Ascending aorta (tissue), 2 donors: ENCODE measurements around the gene IGLL5. TPM values are rescaled to one million over a fixed set of nuclear protein-coding genes. Genes with fewer than 3 reads are reported as not detected.

Experiments
- DNase-seq, 2 donors: peaks; one replicate each; pipeline ENCODE4 v3.0.0-alpha.2; 2019; ENCODE audit warnings: low spot score in 2 of 2
- H3K27ac ChIP-seq, 2 donors: fragments of 200-600 bp; sonication (generic); one replicate each; pipeline ENCODE4 v1.5.1; 2016 to 2017; ENCODE audit warnings: mild to moderate bottlenecking in 1 of 2
- H3K27me3 ChIP-seq: fragments of 200-600 bp; sonication (generic); one replicate; pipeline ENCODE4 v1.5.1; 2017
- H3K36me3 ChIP-seq, 2 donors: fragments of 200-600 bp; sonication (generic); one replicate each; pipeline ENCODE4 v1.5.1; 2016
- H3K4me1 ChIP-seq, 2 donors: fragments of 200-600 bp; sonication (generic); one replicate each; pipeline ENCODE4 v1.5.1; 2016 to 2017; ENCODE audit warnings: mild to moderate bottlenecking in 1 of 2
- H3K4me3 ChIP-seq, 2 donors: fragments of 200-600 bp; sonication (generic); one replicate each; pipeline ENCODE4 v1.5.1; 2016 to 2017; ENCODE audit warnings: mild to moderate bottlenecking in 1 of 2
- H3K9me3 ChIP-seq, 2 donors: fragments of 200-600 bp; sonication (generic); one replicate each; pipeline ENCODE4 v1.5.1; 2016
- intact Hi-C: fragments of 100-400 bp; cut with DNase I; formaldehyde crosslinking; loops from one replicate; pipeline ENCODE4 v1.15.1; 2023
- total RNA-seq: library from RNA; depleted of rRNA; stranded (reverse); fragments of >200 nt; gene quantifications from one replicate; pipeline ENCODE4 v1.1.0, GENCODE V29; 2016
- TF ChIP-seq, protein P1 (sequence below), 3 experiments: fragments of 200-600 bp in 2 of 3; fragments of 450-650 bp in 1 of 3; sonication (generic) in 2 of 3; IDR thresholded peaks; one replicate each; pipeline ENCODE4 v1.5.1; 2016 to 2019; ENCODE audit warnings: antibody characterized with exemption in 3 of 3, mild to moderate bottlenecking in 1 of 3, moderate library complexity in 1 of 3

Gene IGLL5
- total RNA-seq, 1 donor from 2014 or later, result 2.3 TPM

GRCh38 chr22:22907551-22908494 is 20.2 kb downstream of the IGLL5 start:
- no peak overlapping the region for H3K27ac ChIP-seq
- H3K9me3 ChIP-seq, result no peaks in the 10 kb centered on the region
- no peaks in the 10 kb centered on the region for H3K27me3 ChIP-seq
- TF ChIP-seq, protein P1, sequence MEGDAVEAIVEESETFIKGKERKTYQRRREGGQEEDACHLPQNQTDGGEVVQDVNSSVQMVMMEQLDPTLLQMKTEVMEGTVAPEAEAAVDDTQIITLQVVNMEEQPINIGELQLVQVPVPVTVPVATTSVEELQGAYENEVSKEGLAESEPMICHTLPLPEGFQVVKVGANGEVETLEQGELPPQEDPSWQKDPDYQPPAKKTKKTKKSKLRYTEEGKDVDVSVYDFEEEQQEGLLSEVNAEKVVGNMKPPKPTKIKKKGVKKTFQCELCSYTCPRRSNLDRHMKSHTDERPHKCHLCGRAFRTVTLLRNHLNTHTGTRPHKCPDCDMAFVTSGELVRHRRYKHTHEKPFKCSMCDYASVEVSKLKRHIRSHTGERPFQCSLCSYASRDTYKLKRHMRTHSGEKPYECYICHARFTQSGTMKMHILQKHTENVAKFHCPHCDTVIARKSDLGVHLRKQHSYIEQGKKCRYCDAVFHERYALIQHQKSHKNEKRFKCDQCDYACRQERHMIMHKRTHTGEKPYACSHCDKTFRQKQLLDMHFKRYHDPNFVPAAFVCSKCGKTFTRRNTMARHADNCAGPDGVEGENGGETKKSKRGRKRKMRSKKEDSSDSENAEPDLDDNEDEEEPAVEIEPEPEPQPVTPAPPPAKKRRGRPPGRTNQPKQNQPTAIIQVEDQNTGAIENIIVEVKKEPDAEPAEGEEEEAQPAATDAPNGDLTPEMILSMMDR (IDR thresholded peaks at IDR 0.05), result no peak
- intact Hi-C loops, result no loop called here
- no peak overlapping the region for H3K4me3 ChIP-seq
- DNase-seq, result no peak
- no peaks in the 10 kb centered on the region for H3K4me1 ChIP-seq
- H3K36me3 ChIP-seq, result no peaks in the 10 kb centered on the region

GRCh38 chr22:22908495-22908861 is 20.9 kb downstream of the IGLL5 start:
- intact Hi-C loops, result no loop called here
- TF ChIP-seq, protein P1 (IDR thresholded peaks at IDR 0.05), result no peak
- Histone ChIP-seq H3K27me3 (no peaks in the 10 kb centered on the region), H3K36me3 (no peaks in the 10 kb centered on the region), H3K9me3 (no peaks in the 10 kb centered on the region), H3K4me1 (no peaks in the 10 kb centered on the region), H3K4me3 (no peak overlapping the region), H3K27ac (no peak overlapping the region)
- no peak for DNase-seq

GRCh38 chr22:22908941-22909604 is 21.5 kb downstream of the IGLL5 start:
- intact Hi-C loops, result no loop called here
- TF ChIP-seq, protein P1 (IDR thresholded peaks at IDR 0.05), result no peak
- Histone ChIP-seq H3K36me3 (no peaks in the 10 kb centered on the region), H3K27ac (no peak overlapping the region), H3K9me3 (no peaks in the 10 kb centered on the region), H3K27me3 (no peaks in the 10 kb centered on the region), H3K4me1 (no peaks in the 10 kb centered on the region), H3K4me3 (no peak overlapping the region)
- no peak for DNase-seq

DNA sequence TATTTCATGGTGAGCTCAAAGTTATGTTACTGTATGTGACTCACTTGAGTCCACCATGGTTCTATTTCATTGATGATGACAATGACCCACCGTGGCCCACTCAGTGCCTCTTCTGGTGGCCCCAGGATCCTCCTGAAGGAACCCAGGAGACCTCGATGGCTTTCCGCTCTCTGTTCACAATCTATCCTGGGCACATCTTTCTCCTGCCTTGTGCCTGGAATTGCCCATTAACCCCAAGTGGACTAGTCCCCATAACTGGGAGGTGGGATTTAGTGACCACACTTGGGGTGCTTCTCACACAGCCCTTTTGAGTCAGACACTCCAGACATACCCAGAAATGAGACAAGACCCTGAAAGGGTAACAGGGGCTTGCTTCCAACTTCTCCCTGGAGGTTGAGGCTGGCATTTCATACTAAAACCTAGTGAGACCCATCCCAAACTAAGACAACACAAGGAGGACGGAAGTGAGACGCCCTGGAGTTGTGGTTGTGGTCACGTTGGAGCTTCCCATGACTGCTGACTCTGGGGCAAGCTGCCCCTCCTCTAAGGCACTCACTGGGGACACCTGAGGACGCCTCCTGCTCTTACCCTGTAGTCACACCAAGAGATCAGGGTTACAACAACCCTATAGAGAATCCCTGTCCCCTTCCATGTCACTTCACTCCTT is 22.1 kb downstream of the IGLL5 start:
- no peaks in the 10 kb centered on the region for H3K36me3 ChIP-seq
- no peaks in the 10 kb centered on the region for H3K27me3 ChIP-seq
- no peaks in the 10 kb centered on the region for H3K9me3 ChIP-seq
- intact Hi-C loops, result no loop called here
- no peak for DNase-seq
- no peak overlapping the region for H3K4me3 ChIP-seq
- TF ChIP-seq, protein P1 (IDR thresholded peaks at IDR 0.05), result no peak
- H3K4me1 ChIP-seq, result no peaks in the 10 kb centered on the region
- no peak overlapping the region for H3K27ac ChIP-seq

DNA sequence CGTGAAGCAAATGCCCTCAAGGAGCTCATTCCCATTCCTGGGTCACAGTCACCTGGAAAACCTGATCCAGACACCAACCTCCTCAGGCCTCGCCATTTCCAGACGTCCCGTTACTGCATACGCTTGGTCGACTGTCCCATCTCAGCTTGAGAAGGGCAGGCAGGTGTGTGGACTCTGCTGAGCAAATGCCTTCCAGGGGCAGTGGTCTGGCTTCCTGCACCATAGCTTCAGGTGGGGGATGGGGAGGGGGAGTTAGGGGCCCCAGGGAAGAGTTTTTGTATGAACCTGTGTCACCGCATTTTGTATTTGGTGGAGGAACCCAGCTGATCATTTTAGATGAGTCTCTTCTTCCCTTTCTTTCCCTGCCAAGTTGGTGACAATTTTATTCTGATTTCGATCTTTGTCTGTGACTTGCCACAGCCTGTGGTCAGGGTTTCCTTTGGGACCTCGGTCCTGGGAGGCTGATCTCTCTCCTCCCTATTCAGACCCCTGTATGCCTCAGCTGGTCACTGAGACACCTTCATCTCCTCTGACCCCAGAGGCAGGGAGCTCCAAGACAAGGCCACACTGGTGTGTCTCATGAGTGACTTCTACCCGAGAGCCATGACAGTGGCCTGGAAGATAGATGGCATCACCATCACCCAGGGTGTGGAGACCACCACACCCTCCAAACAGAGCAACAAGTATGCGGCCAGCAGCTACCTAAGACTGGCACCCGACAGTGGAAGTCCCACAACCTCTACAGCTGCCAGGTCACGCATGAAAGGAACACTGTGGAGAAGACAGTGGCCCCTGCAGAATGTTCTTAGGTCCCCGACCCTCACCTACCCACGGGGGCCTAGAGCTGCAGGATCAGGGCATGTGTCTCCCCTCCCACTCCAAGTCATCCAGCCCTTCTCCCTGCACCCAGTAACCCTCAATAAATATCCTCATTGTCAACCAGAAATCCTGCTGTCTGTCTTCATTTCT is 22.9 kb downstream of the IGLL5 start:
- intact Hi-C loops, result no loop called here
- H3K4me1 ChIP-seq, result no peaks in the 10 kb centered on the region
- H3K9me3 ChIP-seq, result no peaks in the 10 kb centered on the region
- no peaks in the 10 kb centered on the region for H3K36me3 ChIP-seq
- no peaks in the 10 kb centered on the region for H3K27me3 ChIP-seq
- no peak for DNase-seq
- TF ChIP-seq, protein P1 (IDR thresholded peaks at IDR 0.05), result no peak
- no peak overlapping the region for H3K27ac ChIP-seq
- no peak overlapping the region for H3K4me3 ChIP-seq
